Measurements from ENCODE around the gene BTK.

- TF ChIP-seq CTCF (IDR thresholded peaks at IDR 0.05; ENCODE audit: low read depth, low read length, poor library complexity, severe bottlenecking) (no peak), EZH2phosphoT487 (IDR thresholded peaks at IDR 0.05; ENCODE audit: borderline replicate concordance, low read length) (no peak)
Measured at GRCh38 chrX:101388604-101389003, 2.6 kb upstream of the BTK start.
